Measurements from ENCODE around the gene AATK.

The AATK gene

GRCh38 chr17:81194941-81195901 lies 29.2 kb upstream of the AATK start:
- POLR2A ChIA-PET = interaction anchor here (0.6 kb wide), 1 partner anchor 13 kb away, joined by 3 read pairs; no protein-coding TSS in a partner anchor
- DNase-seq (ENCODE audit: extremely low spot score) = no peak
- no peak for TF ChIP-seq ELF4 (IDR thresholded peaks at IDR 0.05)
- no peak for TF ChIP-seq NFRKB (IDR thresholded peaks at IDR 0.05)
- TF ChIP-seq ZNF384 (IDR thresholded peaks at IDR 0.05) = no peak
- no peak for TF ChIP-seq PKNOX1 (IDR thresholded peaks at IDR 0.05)
- TF ChIP-seq LEF1 (IDR thresholded peaks at IDR 0.05; ENCODE audit: borderline replicate concordance) = no peak
- no peak for TF ChIP-seq SUZ12 (IDR thresholded peaks at IDR 0.05)
- no peak for TF ChIP-seq FOXM1 (IDR thresholded peaks at IDR 0.05; ENCODE audit: borderline replicate concordance)
- TF ChIP-seq FOXK2 (IDR thresholded peaks at IDR 0.05) = no peak
- TF ChIP-seq BHLHE40 (IDR thresholded peaks at IDR 0.05; ENCODE audit: borderline replicate concordance) = no peak
- no peak for TF ChIP-seq FOXA1 (IDR thresholded peaks at IDR 0.05)
- no peak for TF ChIP-seq CTBP1 (IDR thresholded peaks at IDR 0.05; ENCODE audit: borderline replicate concordance)
- TF ChIP-seq SP1 (IDR thresholded peaks at IDR 0.05) = no peak
- TF ChIP-seq ARNT (IDR thresholded peaks at IDR 0.05) = no peak
- no peak for TF ChIP-seq HDGF (IDR thresholded peaks at IDR 0.05; ENCODE audit: borderline replicate concordance)
- no peak for TF ChIP-seq L3MBTL2 (conservative IDR thresholded peaks at IDR 0.05)
- CTCF ChIA-PET = no interaction called here

- TF ChIP-seq BHLHE40 (IDR thresholded peaks at IDR 0.05; ENCODE audit: borderline replicate concordance) (no peak), FOXK2 (IDR thresholded peaks at IDR 0.05) (no peak), LEF1 (IDR thresholded peaks at IDR 0.05; ENCODE audit: borderline replicate concordance) (no peak), NFRKB (IDR thresholded peaks at IDR 0.05) (no peak), SUZ12 (IDR thresholded peaks at IDR 0.05) (no peak), FOXM1 (IDR thresholded peaks at IDR 0.05; ENCODE audit: borderline replicate concordance) (no peak), FOXA1 (IDR thresholded peaks at IDR 0.05) (no peak), SP1 (IDR thresholded peaks at IDR 0.05) (no peak), TARDBP (IDR thresholded peaks at IDR 0.05) (no peak), ELF4 (IDR thresholded peaks at IDR 0.05) (no peak), L3MBTL2 (conservative IDR thresholded peaks at IDR 0.05) (no peak), ARNT (IDR thresholded peaks at IDR 0.05) (no peak), CTBP1 (IDR thresholded peaks at IDR 0.05; ENCODE audit: borderline replicate concordance) (no peak), PKNOX1 (IDR thresholded peaks at IDR 0.05) (no peak), ZNF384 (IDR thresholded peaks at IDR 0.05) (no peak), HDGF (IDR thresholded peaks at IDR 0.05; ENCODE audit: borderline replicate concordance) (no peak)
- DNase-seq (ENCODE audit: extremely low spot score) = no peak
- POLR2A ChIA-PET = no interaction called here
- CTCF ChIA-PET = no interaction called here
Measured at GRCh38 chr17:81194225-81194760, 28.3 kb upstream of the AATK start.

- no peak for TF ChIP-seq LEF1 (IDR thresholded peaks at IDR 0.05; ENCODE audit: borderline replicate concordance)
- TF ChIP-seq BHLHE40 (IDR thresholded peaks at IDR 0.05; ENCODE audit: borderline replicate concordance) = no peak
- TF ChIP-seq ZNF384 (IDR thresholded peaks at IDR 0.05) = no peak
- TF ChIP-seq SP1 (IDR thresholded peaks at IDR 0.05) = no peak
- TF ChIP-seq HDGF (IDR thresholded peaks at IDR 0.05; ENCODE audit: borderline replicate concordance) = no peak
- TF ChIP-seq SUZ12 (IDR thresholded peaks at IDR 0.05) = no peak
- TF ChIP-seq FOXA1 (IDR thresholded peaks at IDR 0.05) = no peak
- ChIA-PET CTCF (interaction anchor here (1.5 kb wide), 1 partner anchor 51 kb away, joined by 4 read pairs; no protein-coding TSS in a partner anchor), POLR2A (no interaction called here)
- no peak for DNase-seq (ENCODE audit: extremely low spot score)
Measured at GRCh38 chr17:81193470-81194224, 27.6 kb upstream of the AATK start.

GRCh38 chr17:81193051-81193410 lies 27.0 kb upstream of the AATK start:
- TF ChIP-seq FOXA1 (IDR thresholded peaks at IDR 0.05) (no peak), CTBP1 (IDR thresholded peaks at IDR 0.05; ENCODE audit: borderline replicate concordance) (no peak), PKNOX1 (IDR thresholded peaks at IDR 0.05) (no peak), SP1 (IDR thresholded peaks at IDR 0.05) (no peak), ELF4 (IDR thresholded peaks at IDR 0.05) (no peak), NFRKB (IDR thresholded peaks at IDR 0.05) (no peak), L3MBTL2 (conservative IDR thresholded peaks at IDR 0.05) (no peak), ZNF384 (IDR thresholded peaks at IDR 0.05) (no peak)
- ChIA-PET CTCF (interaction anchor here (1.5 kb wide), 1 partner anchor 50 kb away, joined by 4 read pairs; no protein-coding TSS in a partner anchor), POLR2A (no interaction called here)
- DNase-seq (ENCODE audit: extremely low spot score) = no peak

- TF ChIP-seq TARDBP (IDR thresholded peaks at IDR 0.05) = no peak
- TF ChIP-seq HDGF (IDR thresholded peaks at IDR 0.05; ENCODE audit: borderline replicate concordance) = no peak
- no peak for DNase-seq (ENCODE audit: extremely low spot score)
- POLR2A ChIA-PET = interaction anchor here (0.8 kb wide), 1 partner anchor 47 kb away, joined by 3 read pairs; the partner anchor contains the start of genes NDUFAF8 and TEPSIN
- CTCF ChIA-PET = interaction anchor here (1.5 kb wide), 1 partner anchor 50 kb away, joined by 4 read pairs; no protein-coding TSS in a partner anchor
Measured at GRCh38 chr17:81192386-81193050, 26.5 kb upstream of the AATK start.

All from HEK293T (cell line).